ENCODE results near the gene SUCO. TPM values are rescaled to one million over a fixed set of nuclear protein-coding genes. Genes with fewer than 3 reads are reported as not detected.

SUCO gene
- total RNA-seq, 2 donors from 2014 or later, result 39.5 to 84.9 TPM

DNA sequence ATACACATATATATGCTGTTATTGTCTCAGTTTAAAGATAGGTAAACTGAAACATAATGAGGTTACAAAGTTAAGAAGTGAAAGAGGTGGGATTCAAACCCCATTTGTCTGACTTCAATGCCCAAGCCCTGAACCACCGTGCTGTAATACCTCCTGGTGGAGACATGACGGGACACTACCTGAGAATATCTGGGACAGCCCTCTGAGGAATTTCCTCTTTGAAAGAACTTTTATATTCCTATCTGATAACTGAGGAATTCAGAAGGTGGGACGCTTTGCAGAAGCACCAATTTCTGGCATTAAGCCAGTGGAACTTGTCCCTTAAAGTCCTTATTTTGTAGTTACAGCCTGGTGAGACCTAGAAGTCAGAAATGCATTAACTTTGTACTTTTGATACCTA lies 93.9 kb downstream of the SUCO start:
- WGBS, result 36% methylated on average over 3 of the region's 3 CpGs
- Histone ChIP-seq H3K36me3 (no peaks in the 10 kb centered on the region), H3K4me3 (no peak overlapping the region), H3K9me3 (no peaks in the 10 kb centered on the region), H3K27me3 (replicated peaks; ENCODE audit: insufficient read depth) (no peaks in the 10 kb centered on the region), H3K27ac (no peak overlapping the region), H3K4me1 (replicated peaks) (no peaks in the 10 kb centered on the region)
- no peak for DNase-seq (ENCODE audit: low spot score)
- intact Hi-C loops (cut with DNase I), result no loop called here
- TF ChIP-seq, protein P1, sequence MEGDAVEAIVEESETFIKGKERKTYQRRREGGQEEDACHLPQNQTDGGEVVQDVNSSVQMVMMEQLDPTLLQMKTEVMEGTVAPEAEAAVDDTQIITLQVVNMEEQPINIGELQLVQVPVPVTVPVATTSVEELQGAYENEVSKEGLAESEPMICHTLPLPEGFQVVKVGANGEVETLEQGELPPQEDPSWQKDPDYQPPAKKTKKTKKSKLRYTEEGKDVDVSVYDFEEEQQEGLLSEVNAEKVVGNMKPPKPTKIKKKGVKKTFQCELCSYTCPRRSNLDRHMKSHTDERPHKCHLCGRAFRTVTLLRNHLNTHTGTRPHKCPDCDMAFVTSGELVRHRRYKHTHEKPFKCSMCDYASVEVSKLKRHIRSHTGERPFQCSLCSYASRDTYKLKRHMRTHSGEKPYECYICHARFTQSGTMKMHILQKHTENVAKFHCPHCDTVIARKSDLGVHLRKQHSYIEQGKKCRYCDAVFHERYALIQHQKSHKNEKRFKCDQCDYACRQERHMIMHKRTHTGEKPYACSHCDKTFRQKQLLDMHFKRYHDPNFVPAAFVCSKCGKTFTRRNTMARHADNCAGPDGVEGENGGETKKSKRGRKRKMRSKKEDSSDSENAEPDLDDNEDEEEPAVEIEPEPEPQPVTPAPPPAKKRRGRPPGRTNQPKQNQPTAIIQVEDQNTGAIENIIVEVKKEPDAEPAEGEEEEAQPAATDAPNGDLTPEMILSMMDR (IDR thresholded peaks at IDR 0.05), result no peak
- no peak for TF ChIP-seq POLR2AphosphoS5 (IDR thresholded peaks at IDR 0.05)
- no peak for TF ChIP-seq POLR2A (IDR thresholded peaks at IDR 0.05)

DNA sequence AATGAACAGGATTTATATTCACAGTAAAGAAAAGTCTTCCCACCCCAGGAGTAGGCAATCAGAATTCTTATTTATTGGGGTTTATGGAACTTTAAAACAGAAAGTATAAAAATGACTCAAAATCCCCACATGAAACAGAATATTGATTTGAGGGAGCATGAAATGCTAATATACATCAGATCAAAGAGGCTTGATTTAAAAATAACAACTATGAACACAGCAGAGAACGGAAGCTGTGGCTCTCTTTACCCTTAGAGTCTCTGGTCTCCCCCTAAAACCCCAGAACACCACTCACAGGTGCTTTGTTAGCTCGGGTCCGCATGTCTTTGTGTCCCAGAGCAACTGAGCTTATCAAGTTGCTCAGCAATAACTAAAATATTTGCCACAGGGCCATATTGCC lies 94.8 kb downstream of the SUCO start:
- H3K36me3 ChIP-seq, result no peaks in the 10 kb centered on the region
- 83% methylated on average over 3 of the region's 3 CpGs for WGBS
- TF ChIP-seq POLR2A (IDR thresholded peaks at IDR 0.05) (no peak), POLR2AphosphoS5 (IDR thresholded peaks at IDR 0.05) (no peak)
- TF ChIP-seq, protein P1 (IDR thresholded peaks at IDR 0.05), result no peak
- H3K27ac ChIP-seq, result no peak overlapping the region
- no peaks in the 10 kb centered on the region for H3K27me3 ChIP-seq (replicated peaks; ENCODE audit: insufficient read depth)
- DNase-seq (ENCODE audit: low spot score), result no peak
- no peak overlapping the region for H3K4me3 ChIP-seq
- no peaks in the 10 kb centered on the region for H3K9me3 ChIP-seq
- intact Hi-C loops (cut with DNase I), result no loop called here
- H3K4me1 ChIP-seq (replicated peaks), result no peaks in the 10 kb centered on the region

DNA sequence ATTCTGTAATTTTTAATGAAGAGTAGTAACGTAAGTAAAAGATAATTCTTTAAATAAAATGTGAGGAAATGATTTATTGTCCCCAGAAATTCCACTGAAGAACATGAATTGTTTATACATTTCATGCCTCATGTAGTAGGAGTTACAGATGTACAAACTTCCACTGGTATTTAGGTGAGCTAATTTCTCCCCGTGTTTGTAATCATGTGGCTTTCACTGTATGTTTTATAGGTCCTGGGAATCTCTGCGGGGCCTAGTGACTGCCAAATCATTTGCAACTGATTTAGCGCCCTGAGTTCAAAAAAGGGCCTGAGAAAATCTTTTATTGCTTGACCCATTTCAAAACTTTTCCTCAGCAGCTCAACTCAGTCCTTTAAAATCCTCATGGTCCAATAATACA lies 95.5 kb downstream of the SUCO start:
- TF ChIP-seq POLR2AphosphoS5 (IDR thresholded peaks at IDR 0.05) (no peak), POLR2A (IDR thresholded peaks at IDR 0.05) (no peak)
- TF ChIP-seq, protein P1 (IDR thresholded peaks at IDR 0.05), result no peak
- Histone ChIP-seq H3K4me3 (no peak overlapping the region), H3K4me1 (replicated peaks) (no peaks in the 10 kb centered on the region), H3K36me3 (no peaks in the 10 kb centered on the region), H3K9me3 (no peaks in the 10 kb centered on the region), H3K27ac (no peak overlapping the region), H3K27me3 (replicated peaks; ENCODE audit: insufficient read depth) (no peaks in the 10 kb centered on the region)
- 57% methylated on average over 4 of the region's 4 CpGs for WGBS
- no peak for DNase-seq (ENCODE audit: low spot score)
- intact Hi-C loops (cut with DNase I), result no loop called here

DNA sequence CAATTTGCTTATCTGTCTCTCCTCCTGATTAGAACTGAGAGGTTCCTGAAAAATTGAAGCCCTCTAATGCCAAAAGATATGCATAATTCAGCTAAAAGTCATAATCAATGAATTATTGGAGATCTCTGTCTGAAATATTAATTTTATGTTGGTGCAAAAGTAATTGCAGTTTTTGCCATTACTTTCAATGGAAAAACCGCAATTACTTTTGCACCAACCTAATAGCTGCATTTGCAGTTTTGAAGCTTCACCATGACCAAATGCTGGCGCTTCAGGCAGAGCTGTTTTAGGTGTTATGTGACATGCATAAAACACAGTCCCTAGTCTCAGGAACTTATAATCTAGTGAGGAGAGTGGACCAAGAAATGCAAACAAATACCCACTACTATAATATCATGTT lies 96.2 kb downstream of the SUCO start:
- intact Hi-C loops (cut with DNase I), result no loop called here
- Histone ChIP-seq H3K4me3 (no peak overlapping the region), H3K4me1 (replicated peaks) (no peaks in the 10 kb centered on the region), H3K27ac (no peak overlapping the region), H3K36me3 (no peaks in the 10 kb centered on the region), H3K9me3 (no peaks in the 10 kb centered on the region), H3K27me3 (replicated peaks; ENCODE audit: insufficient read depth) (no peaks in the 10 kb centered on the region)
- DNase-seq (ENCODE audit: low spot score), result no peak
- 93% methylated on average over 2 of the region's 2 CpGs for WGBS
- no peak for TF ChIP-seq POLR2A (IDR thresholded peaks at IDR 0.05)
- TF ChIP-seq, protein P1 (IDR thresholded peaks at IDR 0.05), result no peak
- TF ChIP-seq POLR2AphosphoS5 (IDR thresholded peaks at IDR 0.05), result no peak

DNA sequence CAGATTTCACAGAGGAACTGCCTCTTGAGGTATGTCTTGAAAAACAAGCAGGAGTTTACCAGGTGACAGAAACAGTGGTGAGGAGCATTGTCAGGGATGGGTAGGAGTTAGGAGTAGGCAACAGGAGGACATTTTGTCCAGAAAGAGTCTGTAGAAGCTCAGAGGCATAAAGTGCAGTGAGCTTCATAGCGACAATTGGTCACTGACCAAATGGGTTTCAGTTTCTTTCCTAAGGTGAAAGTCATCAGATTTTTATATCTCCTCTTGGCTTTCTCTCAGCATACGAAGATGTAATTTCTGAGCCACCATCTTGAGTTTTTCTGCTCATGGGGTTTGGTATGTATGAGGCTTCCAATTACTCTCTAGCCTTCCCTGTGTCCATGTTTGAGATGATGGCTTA lies 96.7 kb downstream of the SUCO start:
- intact Hi-C loops (cut with DNase I), result no loop called here
- no peaks in the 10 kb centered on the region for H3K27me3 ChIP-seq (replicated peaks; ENCODE audit: insufficient read depth)
- no peaks in the 10 kb centered on the region for H3K36me3 ChIP-seq
- no peak overlapping the region for H3K27ac ChIP-seq
- H3K4me1 ChIP-seq (replicated peaks), result no peaks in the 10 kb centered on the region
- no peak overlapping the region for H3K4me3 ChIP-seq
- no peak for TF ChIP-seq POLR2AphosphoS5 (IDR thresholded peaks at IDR 0.05)
- TF ChIP-seq POLR2A (IDR thresholded peaks at IDR 0.05), result no peak
- TF ChIP-seq, protein P1 (IDR thresholded peaks at IDR 0.05), result no peak
- no peak for DNase-seq (ENCODE audit: low spot score)
- 89% methylated on average over 2 of the region's 2 CpGs for whole genome bisulfite sequencing
- no peaks in the 10 kb centered on the region for H3K9me3 ChIP-seq
